ENCODE data around the gene MCM3AP.

MCM3AP gene

GRCh38 chr21:46211786-46212720 is 73.4 kb downstream of the MCM3AP start:
- Histone ChIP-seq H3K27ac (ENCODE audit: low read length) (no peak overlapping the region), H3K4me3 (ENCODE audit: low read length) (no peak overlapping the region), H3K36me3 (ENCODE audit: control insufficient read depth, low read depth, low read length) (peaks cover 33% of the 10 kb centered on the region), H3K9me3 (ENCODE audit: control insufficient read depth, low read depth, low read length) (no peaks in the 10 kb centered on the region), H3K4me1 (ENCODE audit: control insufficient read depth, low read depth, low read length) (no peaks in the 10 kb centered on the region), H3K9ac (ENCODE audit: low read length) (no peak overlapping the region), H3K27me3 (ENCODE audit: control insufficient read depth, insufficient read depth, low read length) (no peaks in the 10 kb centered on the region)

DNA sequence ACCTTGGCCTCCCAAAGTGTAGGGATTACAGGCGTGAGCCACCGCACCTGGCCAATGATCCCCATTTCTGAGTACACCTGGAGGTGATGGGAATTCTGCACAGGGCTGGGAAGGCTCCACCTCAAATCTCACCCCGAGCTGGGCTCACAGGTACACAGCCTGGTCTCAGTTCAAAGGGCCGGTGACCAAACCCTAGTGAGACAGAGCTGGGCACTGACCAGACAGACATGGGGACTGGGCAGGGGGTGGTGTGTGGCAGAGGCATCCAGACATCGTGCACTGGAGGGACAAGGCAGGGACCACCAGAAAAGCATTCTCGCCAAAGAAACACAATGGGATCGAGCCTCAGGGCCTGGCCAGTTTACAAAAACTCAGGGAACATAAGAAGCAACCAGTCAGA is 74.0 kb downstream of the MCM3AP start:
- Histone ChIP-seq H3K4me3 (ENCODE audit: low read length) (no peak overlapping the region), H3K4me1 (ENCODE audit: control insufficient read depth, low read depth, low read length) (no peaks in the 10 kb centered on the region), H3K9me3 (ENCODE audit: control insufficient read depth, low read depth, low read length) (no peaks in the 10 kb centered on the region), H3K27me3 (ENCODE audit: control insufficient read depth, insufficient read depth, low read length) (no peaks in the 10 kb centered on the region), H3K36me3 (ENCODE audit: control insufficient read depth, low read depth, low read length) (peaks cover 40% of the 10 kb centered on the region), H3K9ac (ENCODE audit: low read length) (no peak overlapping the region), H3K27ac (ENCODE audit: low read length) (no peak overlapping the region)

DNA sequence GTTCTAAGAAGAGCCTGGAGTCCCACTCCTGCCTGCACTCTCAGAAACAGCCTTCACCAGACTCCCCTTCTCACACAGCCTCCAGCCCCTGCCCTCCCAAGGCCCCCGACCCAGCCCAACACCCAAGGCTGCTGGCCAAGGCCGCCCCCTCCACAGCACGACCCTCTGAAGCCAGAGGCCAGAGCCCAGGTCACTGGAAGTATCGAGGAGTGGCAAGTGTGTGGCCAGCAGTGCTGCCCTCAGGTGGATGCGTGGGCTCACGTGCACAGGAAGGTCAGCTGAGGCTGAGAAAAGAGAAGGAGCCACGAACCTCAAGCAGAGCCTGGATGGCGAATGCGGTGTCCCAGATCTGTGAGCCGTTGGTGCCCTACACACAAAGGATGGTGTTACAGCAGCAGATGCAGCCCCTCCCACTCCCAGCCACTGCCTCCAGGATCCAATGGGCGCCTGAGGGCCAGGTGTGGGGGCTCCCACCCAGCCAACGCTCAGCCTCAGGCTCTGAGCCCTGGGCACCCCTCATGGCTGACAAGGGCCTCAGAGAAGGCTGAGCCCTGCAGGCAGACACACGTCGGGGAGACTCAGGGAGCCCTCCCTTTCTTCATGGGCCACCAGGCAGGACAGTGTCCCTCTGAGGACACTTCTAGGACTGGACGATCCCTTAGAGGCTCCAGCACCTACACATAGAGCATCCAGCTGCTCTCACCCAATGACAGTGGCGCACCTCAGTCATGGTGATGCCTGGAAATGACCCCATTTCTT is 74.9 kb downstream of the MCM3AP start:
- Histone ChIP-seq H3K4me3 (ENCODE audit: low read length) (no peak overlapping the region), H3K9me3 (ENCODE audit: control insufficient read depth, low read depth, low read length) (no peaks in the 10 kb centered on the region), H3K9ac (ENCODE audit: low read length) (no peak overlapping the region), H3K36me3 (ENCODE audit: control insufficient read depth, low read depth, low read length) (peaks cover 48% of the 10 kb centered on the region), H3K4me1 (ENCODE audit: control insufficient read depth, low read depth, low read length) (no peaks in the 10 kb centered on the region), H3K27me3 (ENCODE audit: control insufficient read depth, insufficient read depth, low read length) (no peaks in the 10 kb centered on the region), H3K27ac (ENCODE audit: low read length) (no peak overlapping the region)

DNA sequence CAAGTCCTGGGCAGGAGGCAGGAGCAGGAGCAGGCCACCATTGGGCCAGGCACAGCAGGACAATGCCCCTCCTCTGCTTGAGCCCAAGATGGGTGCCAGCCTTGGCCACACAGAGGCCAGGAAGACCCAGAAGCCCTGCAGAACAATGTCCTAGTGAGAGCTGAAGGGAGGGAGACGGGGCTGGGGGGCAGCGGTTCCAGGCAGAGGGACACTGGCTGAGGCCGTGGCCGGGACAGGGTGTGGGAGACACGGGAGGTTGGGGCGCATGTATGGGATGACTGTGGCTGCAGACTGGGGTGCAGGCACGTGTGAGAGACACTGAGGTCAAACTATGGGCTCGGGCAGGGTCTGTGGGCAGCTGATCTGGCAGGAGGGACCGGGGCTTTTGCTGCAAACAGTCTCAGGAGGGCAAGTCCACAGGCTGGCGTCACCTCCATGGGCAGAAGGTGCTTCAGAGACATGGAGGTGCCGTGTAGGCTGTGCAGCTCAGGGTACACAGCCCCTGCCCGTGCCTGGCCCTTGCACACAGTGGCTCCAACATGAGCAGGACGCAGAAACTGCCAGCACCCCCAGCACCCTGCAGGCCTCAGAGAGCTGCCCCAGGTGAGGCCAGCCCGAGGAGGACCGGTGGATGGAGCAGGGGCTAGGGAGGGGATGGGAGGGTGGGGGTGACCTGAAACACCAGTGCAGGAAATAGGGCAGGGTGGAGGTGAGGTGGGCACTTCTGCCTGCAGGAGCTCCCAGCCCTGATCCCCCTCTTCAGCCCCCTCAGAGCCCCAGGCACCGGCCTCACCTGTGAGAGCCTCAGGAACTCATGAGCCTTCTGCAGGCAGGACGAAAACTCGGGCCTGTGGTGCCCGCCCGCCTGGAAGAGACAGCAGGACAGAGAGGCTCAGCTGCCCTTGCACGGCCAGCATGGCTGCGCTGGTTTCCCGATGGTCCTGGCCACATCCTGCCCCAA is 76.4 kb downstream of the MCM3AP start:
- no peak overlapping the region for H3K27ac ChIP-seq (ENCODE audit: low read length)
- H3K9ac ChIP-seq (ENCODE audit: low read length), result no peak overlapping the region

DNA sequence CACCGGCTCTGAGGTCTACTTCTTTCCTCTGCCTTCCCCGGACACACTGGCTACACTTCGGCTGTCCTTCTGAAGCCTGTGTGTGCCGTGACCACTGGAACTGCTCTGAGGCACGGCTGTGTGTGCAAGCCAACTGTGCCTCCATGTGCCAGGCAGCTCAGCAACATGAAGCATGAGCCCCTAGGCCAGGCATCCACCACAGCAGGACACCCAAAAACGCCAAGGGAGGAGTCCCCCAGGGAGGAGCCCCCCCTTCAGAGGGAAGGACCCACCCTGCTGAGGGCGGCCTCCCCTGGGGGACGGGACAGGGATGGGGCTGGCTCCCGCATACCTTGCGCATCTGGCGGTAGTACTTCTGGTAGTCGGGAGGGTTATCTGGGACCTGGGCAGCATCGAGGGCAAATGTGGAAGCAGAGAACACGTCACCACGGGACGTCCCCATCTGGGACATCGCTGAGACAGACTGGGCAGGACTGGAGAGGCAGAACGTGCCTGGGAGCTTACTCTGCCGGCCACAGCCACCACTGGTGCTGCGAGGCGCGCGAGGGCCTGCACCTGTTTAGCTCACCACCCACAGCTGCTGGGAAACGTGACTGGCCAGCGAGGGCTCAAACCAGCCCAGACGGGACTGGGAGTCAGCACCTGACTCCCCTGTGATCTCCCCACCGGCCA is 77.4 kb downstream of the MCM3AP start:
- Histone ChIP-seq H3K4me1 (ENCODE audit: control insufficient read depth, low read depth, low read length) (no peaks in the 10 kb centered on the region), H3K4me3 (ENCODE audit: low read length) (no peak overlapping the region), H3K36me3 (ENCODE audit: control insufficient read depth, low read depth, low read length) (peaks cover 60% of the 10 kb centered on the region), H3K9ac (ENCODE audit: low read length) (no peak overlapping the region), H3K9me3 (ENCODE audit: control insufficient read depth, low read depth, low read length) (no peaks in the 10 kb centered on the region), H3K27ac (ENCODE audit: low read length) (no peak overlapping the region), H3K27me3 (ENCODE audit: control insufficient read depth, insufficient read depth, low read length) (no peaks in the 10 kb centered on the region)

More for the DNA sequence above, 76.4 kb downstream of the MCM3AP start:
- no peaks in the 10 kb centered on the region for H3K27me3 ChIP-seq (ENCODE audit: control insufficient read depth, insufficient read depth, low read length)
- H3K4me3 ChIP-seq (ENCODE audit: low read length), result no peak overlapping the region
- no peaks in the 10 kb centered on the region for H3K9me3 ChIP-seq (ENCODE audit: control insufficient read depth, low read depth, low read length)
- peaks cover 56% of the 10 kb centered on the region for H3K36me3 ChIP-seq (ENCODE audit: control insufficient read depth, low read depth, low read length)
- H3K4me1 ChIP-seq (ENCODE audit: control insufficient read depth, low read depth, low read length), result no peaks in the 10 kb centered on the region

- Histone ChIP-seq H3K4me1 (ENCODE audit: control insufficient read depth, low read depth, low read length) (no peaks in the 10 kb centered on the region), H3K9ac (ENCODE audit: low read length) (no peak overlapping the region), H3K27ac (ENCODE audit: low read length) (no peak overlapping the region), H3K9me3 (ENCODE audit: control insufficient read depth, low read depth, low read length) (no peaks in the 10 kb centered on the region), H3K27me3 (ENCODE audit: control insufficient read depth, insufficient read depth, low read length) (no peaks in the 10 kb centered on the region), H3K36me3 (ENCODE audit: control insufficient read depth, low read depth, low read length) (peaks cover 52% of the 10 kb centered on the region), H3K4me3 (ENCODE audit: low read length) (no peak overlapping the region)
These were observed 78.1 kb downstream of the MCM3AP start for GRCh38 chr21:46207006-46207919.

- Histone ChIP-seq H3K9ac (ENCODE audit: low read length) (no peak overlapping the region), H3K4me3 (ENCODE audit: low read length) (no peak overlapping the region), H3K36me3 (ENCODE audit: control insufficient read depth, low read depth, low read length) (peaks cover 52% of the 10 kb centered on the region), H3K4me1 (ENCODE audit: control insufficient read depth, low read depth, low read length) (no peaks in the 10 kb centered on the region), H3K27me3 (ENCODE audit: control insufficient read depth, insufficient read depth, low read length) (no peaks in the 10 kb centered on the region), H3K27ac (ENCODE audit: low read length) (no peak overlapping the region), H3K9me3 (ENCODE audit: control insufficient read depth, low read depth, low read length) (no peaks in the 10 kb centered on the region)
These were observed 79.0 kb downstream of the MCM3AP start for GRCh38 chr21:46206163-46207005.

- H3K9me3 ChIP-seq (ENCODE audit: control insufficient read depth, low read depth, low read length), result no peaks in the 10 kb centered on the region
- H3K27me3 ChIP-seq (ENCODE audit: control insufficient read depth, insufficient read depth, low read length), result no peaks in the 10 kb centered on the region
- H3K36me3 ChIP-seq (ENCODE audit: control insufficient read depth, low read depth, low read length), result peaks cover 54% of the 10 kb centered on the region
- H3K4me3 ChIP-seq (ENCODE audit: low read length), result no peak overlapping the region
- H3K27ac ChIP-seq (ENCODE audit: low read length), result no peak overlapping the region
- H3K9ac ChIP-seq (ENCODE audit: low read length), result no peak overlapping the region
- no peaks in the 10 kb centered on the region for H3K4me1 ChIP-seq (ENCODE audit: control insufficient read depth, low read depth, low read length)
These were observed 79.6 kb downstream of the MCM3AP start for GRCh38 chr21:46205766-46206162.

DNA sequence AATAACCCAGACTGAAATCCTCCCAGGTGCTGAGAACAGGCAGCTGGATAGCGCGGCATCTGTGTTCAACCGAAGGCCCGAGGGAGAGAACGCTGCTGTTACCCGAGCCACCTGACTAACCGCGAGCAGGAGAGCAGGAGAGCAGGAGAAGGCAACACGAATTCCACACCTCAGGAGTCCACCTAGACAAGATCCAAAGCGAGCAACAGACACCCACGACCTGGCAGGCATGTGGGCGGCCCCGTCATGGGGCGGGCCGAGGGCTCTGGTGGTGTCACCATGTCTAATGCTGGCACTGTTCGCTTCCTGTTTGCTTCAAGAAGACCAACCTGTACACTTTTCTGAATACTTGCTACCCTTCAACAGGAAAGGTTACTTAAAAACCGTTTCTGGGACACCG is 80.2 kb downstream of the MCM3AP start:
- H3K9me3 ChIP-seq (ENCODE audit: control insufficient read depth, low read depth, low read length), result no peaks in the 10 kb centered on the region
- H3K4me1 ChIP-seq (ENCODE audit: control insufficient read depth, low read depth, low read length), result no peaks in the 10 kb centered on the region
- no peaks in the 10 kb centered on the region for H3K27me3 ChIP-seq (ENCODE audit: control insufficient read depth, insufficient read depth, low read length)
- no peak overlapping the region for H3K4me3 ChIP-seq (ENCODE audit: low read length)
- H3K36me3 ChIP-seq (ENCODE audit: control insufficient read depth, low read depth, low read length), result peaks cover 55% of the 10 kb centered on the region
- H3K9ac ChIP-seq (ENCODE audit: low read length), result no peak overlapping the region
- no peak overlapping the region for H3K27ac ChIP-seq (ENCODE audit: low read length)

Measured in iPS-18a (cell line).